ENCODE data around the gene ZDHHC18.

- TF ChIP-seq EZH2phosphoT487 (IDR thresholded peaks at IDR 0.05; ENCODE audit: insufficient read depth, low read depth) = no peak
- no peak for TF ChIP-seq EZH2 (IDR thresholded peaks at IDR 0.05; ENCODE audit: insufficient read depth, poor library complexity, severe bottlenecking)
These were observed 63.9 kb downstream of the ZDHHC18 start for GRCh38 chr1:26890467-26890796.
